ENCODE data around the gene MMP26.

The MMP26 gene

GRCh38 chr11:4727171-4727570 lies 22.6 kb downstream of the MMP26 start:
- no peak for DNase-seq

- DNase-seq, result no peak
These were observed 36.2 kb downstream of the MMP26 start for GRCh38 chr11:4740735-4741134.

GRCh38 chr11:4748438-4748837 lies 43.9 kb downstream of the MMP26 start:
- no peak for DNase-seq

- DNase-seq, result no peak
These were observed 46.6 kb downstream of the MMP26 start for GRCh38 chr11:4751201-4751600.

All from NCI-H1092 (cell line).